Transverse colon (tissue), 4 donors: Measurements from ENCODE around the gene OXCT2. TPM values are rescaled to one million over a fixed set of nuclear protein-coding genes. Genes with fewer than 3 reads are reported as not detected.
"Not testable (repeated sequence)": the region's sequence is repeated elsewhere in the genome, so short reads cannot be mapped to it uniquely, and the experiment has no call there.

Experiments used
- DNase-seq: peaks from one replicate; pipeline ENCODE4 v3.0.0-alpha.2; 2019
- H3K27ac ChIP-seq, 4 donors: fragments of 200-600 bp; sonication (generic); 2 replicates each; pipeline ENCODE4 v1.5.1; 2016 to 2018; ENCODE audit warnings: inconsistent platforms in 4 of 4
- H3K27me3 ChIP-seq: fragments of 200-600 bp; sonication (generic); 2 replicates; pipeline ENCODE4 v1.5.1; 2017; ENCODE audit warnings: inconsistent platforms
- H3K36me3 ChIP-seq, 4 donors: fragments of 200-600 bp; sonication (generic); 2 replicates each; pipeline ENCODE4 v1.5.1; 2017 to 2019; ENCODE audit warnings: inconsistent platforms in 4 of 4
- H3K4me1 ChIP-seq, 4 donors: fragments of 200-600 bp; sonication (generic); 2 replicates each; pipeline ENCODE4 v1.5.1; 2017 to 2020; ENCODE audit warnings: inconsistent platforms in 4 of 4
- H3K4me3 ChIP-seq, 4 donors: fragments of 200-600 bp; sonication (generic); 1 replicate in 1 of 4; 2 replicates in 3 of 4; pipeline versions ENCODE4 v1.5.1 to v1.6.1; 2017 to 2019; ENCODE audit warnings: inconsistent platforms in 4 of 4
- H3K9me3 ChIP-seq, 2 donors: fragments of 200-600 bp; sonication (generic); 2 replicates each; pipeline ENCODE4 v1.5.1; 2017 to 2019; ENCODE audit warnings: inconsistent platforms in 2 of 2
- EP300 ChIP-seq: sonication (generic); formaldehyde crosslinking; IDR thresholded peaks from one replicate; pipeline ENCODE4 v1.6.1; 2017; ENCODE audit warnings: antibody characterized with exemption, low read depth
- POLR2A ChIP-seq: fragments of 450-650 bp; IDR thresholded peaks from one replicate; pipeline ENCODE4 v1.6.1; 2016; ENCODE audit warnings: antibody characterized with exemption, mild to moderate bottlenecking, moderate library complexity
- POLR2AphosphoS5 ChIP-seq, 3 donors: sonication (generic); formaldehyde crosslinking; IDR thresholded peaks; one replicate each; pipeline ENCODE4 v1.6.1; 2016; ENCODE audit warnings: antibody characterized with exemption in 3 of 3
- WGBS, 2 donors: methylation state at CpG; one replicate each; pipeline ENCODE4 v1.1.5; 2018; ENCODE audit warnings: low coverage in 1 of 2; 5-methylcytosine and 5-hydroxymethylcytosine counted together
- in situ Hi-C, 4 donors: fragments of 200-750 bp; cut with MboI; loops; one replicate each; pipeline versions ENCODE4 v1.15.0 to v1.15.1; 2017; ENCODE audit warnings: low sequenced_read_pairs in 3 of 4, low pct_ligation_motif_present in 1 of 4, low pct_unique_long_range_greater_than_20kb in 1 of 4
- intact Hi-C: fragments of 100-400 bp; cut with DNase I; formaldehyde crosslinking; loops from one replicate; pipeline ENCODE4 v1.15.1; 2023; ENCODE audit warnings: low total_unique reads
- total RNA-seq, 4 donors: library from RNA; depleted of rRNA; stranded (reverse); fragments of >200 nt; gene quantifications; one replicate each; pipeline ENCODE4 v1.1.0, GENCODE V29; 2016
- TF ChIP-seq, protein P1 (sequence below), 5 experiments: fragments of 200-600 bp in 3 of 5; fragments of 450-650 bp in 2 of 5; sonication (generic) in 3 of 5; IDR thresholded peaks; 1 replicate in 2 of 5; 2 replicates in 3 of 5; pipeline ENCODE4 v1.5.1; 2016 to 2017; ENCODE audit warnings: antibody characterized with exemption in 5 of 5, inconsistent platforms in 3 of 5, mild to moderate bottlenecking in 2 of 5, moderate library complexity in 1 of 5

Gene OXCT2
- total RNA-seq, 4 donors from 2014 or later, result 0.40 to 10.8 (median 6.2) TPM

DNA sequence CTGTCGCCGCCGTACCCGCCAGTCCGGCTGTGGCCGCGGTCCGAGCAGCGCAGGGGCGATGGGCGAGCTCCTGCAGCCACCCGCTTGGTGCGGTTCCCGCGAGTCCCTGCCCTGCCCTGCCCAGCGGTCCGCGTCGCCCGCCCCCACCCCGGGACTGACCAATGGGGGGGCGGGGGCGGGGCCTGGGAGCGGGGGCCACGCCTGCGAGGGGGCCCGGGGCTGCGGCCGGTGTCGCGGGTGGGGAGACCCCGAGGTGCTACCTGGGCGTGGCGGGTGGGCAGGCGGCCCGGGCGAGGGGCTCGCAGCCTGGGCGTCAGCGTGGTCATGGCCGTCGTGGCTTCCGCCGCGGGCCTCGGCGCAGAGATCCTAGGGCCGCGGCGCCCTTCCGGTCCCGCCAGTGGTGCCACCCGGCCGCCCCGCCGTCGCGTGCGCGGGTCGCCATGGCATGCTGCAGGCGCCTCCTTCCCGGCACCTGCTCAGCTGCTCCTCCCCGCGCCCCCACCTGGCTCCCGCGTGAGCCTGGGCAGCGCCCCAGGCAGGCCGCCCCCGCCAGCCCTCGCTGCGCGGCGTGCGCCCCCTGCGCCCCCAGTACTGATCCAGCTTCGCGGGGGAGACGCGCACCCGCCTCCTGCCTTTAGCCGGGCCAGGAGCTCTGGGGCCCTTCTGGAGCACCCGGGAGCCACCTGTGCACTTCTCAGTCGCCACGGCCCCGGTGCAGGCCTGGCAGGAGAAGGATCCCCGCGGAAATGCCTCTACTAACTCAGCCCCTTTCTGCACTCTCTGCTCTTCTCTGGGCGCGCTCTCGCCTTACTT, 17.8 kb upstream of the OXCT2 start, which contains the start of gene BMP8B:
BMP8B (minus strand) TSS at position 108 of the 813 bp plus-strand sequence. CDS start 380 bp downstream, outside the sequence.
- peak within 1 kb of the TSS; percentile 40 to 68 (median 56) for H3K4me3 ChIP-seq
- peaks cover 0 to 14% (median 6%) of the 10 kb centered on the region in 4 donors for H3K4me1 ChIP-seq
- intact Hi-C loops, result no loop called here
- H3K27ac ChIP-seq, result peak within 1 kb of the TSS; percentile 59 to 82 (median 74)
- 3% methylated on average over 30 of the region's 91 CpGs; no CpG with 5 or more reads in 1 of the 2 donors for WGBS, 2 donors
- H3K9me3 ChIP-seq, result no peaks in the 10 kb centered on the region
- peak; percentile 53 to 82 (median 79) for TF ChIP-seq POLR2AphosphoS5 (IDR thresholded peaks at IDR 0.05)
- TF ChIP-seq EP300, result no peak
- TF ChIP-seq, protein P1, sequence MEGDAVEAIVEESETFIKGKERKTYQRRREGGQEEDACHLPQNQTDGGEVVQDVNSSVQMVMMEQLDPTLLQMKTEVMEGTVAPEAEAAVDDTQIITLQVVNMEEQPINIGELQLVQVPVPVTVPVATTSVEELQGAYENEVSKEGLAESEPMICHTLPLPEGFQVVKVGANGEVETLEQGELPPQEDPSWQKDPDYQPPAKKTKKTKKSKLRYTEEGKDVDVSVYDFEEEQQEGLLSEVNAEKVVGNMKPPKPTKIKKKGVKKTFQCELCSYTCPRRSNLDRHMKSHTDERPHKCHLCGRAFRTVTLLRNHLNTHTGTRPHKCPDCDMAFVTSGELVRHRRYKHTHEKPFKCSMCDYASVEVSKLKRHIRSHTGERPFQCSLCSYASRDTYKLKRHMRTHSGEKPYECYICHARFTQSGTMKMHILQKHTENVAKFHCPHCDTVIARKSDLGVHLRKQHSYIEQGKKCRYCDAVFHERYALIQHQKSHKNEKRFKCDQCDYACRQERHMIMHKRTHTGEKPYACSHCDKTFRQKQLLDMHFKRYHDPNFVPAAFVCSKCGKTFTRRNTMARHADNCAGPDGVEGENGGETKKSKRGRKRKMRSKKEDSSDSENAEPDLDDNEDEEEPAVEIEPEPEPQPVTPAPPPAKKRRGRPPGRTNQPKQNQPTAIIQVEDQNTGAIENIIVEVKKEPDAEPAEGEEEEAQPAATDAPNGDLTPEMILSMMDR (IDR thresholded peaks at IDR 0.05), result no peak
- TF ChIP-seq POLR2A, result peak; percentile 53
- in situ Hi-C loops, result loop anchor here in 1 of 4 donors (10.0 kb wide), 1 partner anchor 294 kb away; the partner anchor contains the start of gene BMP8A
- peaks cover 29% of the 10 kb centered on the region for H3K27me3 ChIP-seq
- DNase-seq, result peak; percentile 82
- no peaks in the 10 kb centered on the region for H3K36me3 ChIP-seq

DNA sequence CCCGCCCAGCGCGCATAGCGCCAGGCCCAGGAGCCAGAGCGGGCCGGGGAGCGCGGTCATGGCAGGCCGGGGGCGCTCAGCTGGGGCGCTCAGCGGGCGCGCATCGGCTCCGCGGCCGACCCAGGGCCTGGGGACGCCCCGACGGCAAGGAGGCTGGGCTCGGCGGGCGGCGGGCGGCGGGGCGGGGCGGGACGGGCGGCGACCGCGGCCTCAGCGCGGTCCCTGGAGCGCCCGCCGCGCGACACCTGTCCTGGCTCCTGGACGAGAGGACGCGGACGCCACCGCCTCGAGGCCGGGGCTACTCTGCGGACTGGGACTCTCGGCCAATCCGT, 17.2 kb upstream of the OXCT2 start:
- Histone ChIP-seq H3K9me3 (no peaks in the 10 kb centered on the region), H3K27me3 (peaks cover 29% of the 10 kb centered on the region), H3K4me1 (peaks cover 0 to 14% (median 6%) of the 10 kb centered on the region in 4 donors), H3K27ac (peak overlapping the region; percentile 59 to 82 (median 74)), H3K4me3 (peak overlapping the region; percentile 40 to 68 (median 56)), H3K36me3 (no peaks in the 10 kb centered on the region)
- WGBS, 2 donors, result 0% methylated on average over 27 of the region's 51 CpGs; no CpG with 5 or more reads in 1 of the 2 donors
- intact Hi-C loops, result no loop called here
- in situ Hi-C loops, result loop anchor here in 1 of 4 donors (10.0 kb wide), 1 partner anchor 294 kb away; the partner anchor contains the start of gene BMP8A
- TF ChIP-seq EP300, result no peak
- no peak for TF ChIP-seq POLR2AphosphoS5 (IDR thresholded peaks at IDR 0.05)
- TF ChIP-seq, protein P1 (IDR thresholded peaks at IDR 0.05), result no peak
- no peak for TF ChIP-seq POLR2A
- no peak for DNase-seq

DNA sequence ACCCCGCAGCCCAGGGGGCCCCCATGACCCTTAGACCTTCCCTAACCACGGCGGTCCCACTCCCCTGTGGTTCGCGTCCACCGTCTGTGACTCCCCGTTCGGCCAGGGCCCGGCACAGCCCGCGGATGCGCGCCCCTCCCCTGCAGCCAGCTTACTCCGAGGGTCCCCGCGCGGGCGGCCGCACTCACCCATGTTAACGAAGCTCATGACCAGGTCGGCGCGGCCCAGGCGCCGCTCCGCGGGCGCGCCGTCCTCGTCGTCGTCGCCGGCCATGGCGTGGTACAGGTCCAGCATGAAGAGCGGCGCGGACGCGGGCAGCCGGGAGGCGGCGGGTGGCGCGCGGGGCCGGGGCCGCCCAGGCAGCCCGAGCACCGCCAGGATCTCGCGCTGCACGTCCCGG, 16.8 kb upstream of the OXCT2 start:
- H3K36me3 ChIP-seq, intact Hi-C loops, H3K9me3 ChIP-seq, H3K27ac ChIP-seq, DNase-seq: not testable (repeated sequence)
- Histone ChIP-seq H3K4me3 (peak overlapping the region in 3 of 4 donors; percentile 55 to 68 (median 58)), H3K27me3 (peaks cover 29% of the 10 kb centered on the region), H3K4me1 (peaks cover 0 to 14% (median 6%) of the 10 kb centered on the region in 4 donors)
- 24% methylated on average over 3 of the region's 55 CpGs; no CpG with 5 or more reads in 1 of the 2 donors for WGBS, 2 donors
- in situ Hi-C loops, result loop anchor here in 1 of 4 donors (10.0 kb wide), 1 partner anchor 293 kb away; the partner anchor contains the start of gene BMP8A

DNA sequence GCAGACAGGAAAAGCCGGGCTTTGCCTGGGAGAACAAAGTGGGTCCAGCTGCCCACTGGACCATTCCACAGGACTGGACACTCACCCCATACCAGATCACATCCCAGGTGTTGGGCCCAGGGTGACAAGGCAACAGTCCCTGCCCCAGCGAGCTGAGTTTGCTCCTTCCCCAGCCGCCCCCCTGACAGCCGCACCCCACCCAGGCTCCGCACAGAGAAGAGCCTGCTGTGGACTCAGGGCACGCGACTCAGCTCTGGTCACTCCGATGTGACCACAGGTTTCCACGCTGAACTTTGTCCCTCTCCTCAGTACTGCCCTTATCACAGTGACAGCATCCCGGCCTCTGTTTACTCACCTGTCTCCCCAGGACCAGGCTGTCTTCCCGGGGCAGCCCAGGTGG, 16.3 kb upstream of the OXCT2 start:
- in situ Hi-C loops (loop anchor here in 1 of 4 donors (10.0 kb wide), 1 partner anchor 293 kb away; the partner anchor contains the start of gene BMP8A), intact Hi-C loops (no loop called here)
- WGBS, 2 donors, result 46% methylated on average over 11 of the region's 11 CpGs; no CpG with 5 or more reads in 1 of the 2 donors
- H3K36me3 ChIP-seq, result no peaks in the 10 kb centered on the region
- H3K4me3 ChIP-seq, result peak overlapping the region in 1 of 4 donors; percentile 58
- no peaks in the 10 kb centered on the region for H3K9me3 ChIP-seq
- peaks cover 29% of the 10 kb centered on the region for H3K27me3 ChIP-seq
- TF ChIP-seq EP300 (no peak), POLR2A (no peak), POLR2AphosphoS5 (IDR thresholded peaks at IDR 0.05) (no peak)
- TF ChIP-seq, protein P1 (IDR thresholded peaks at IDR 0.05), result no peak
- DNase-seq, result peak; percentile 34
- H3K4me1 ChIP-seq, result peaks cover 0 to 14% (median 6%) of the 10 kb centered on the region in 4 donors
- no peak overlapping the region for H3K27ac ChIP-seq

DNA sequence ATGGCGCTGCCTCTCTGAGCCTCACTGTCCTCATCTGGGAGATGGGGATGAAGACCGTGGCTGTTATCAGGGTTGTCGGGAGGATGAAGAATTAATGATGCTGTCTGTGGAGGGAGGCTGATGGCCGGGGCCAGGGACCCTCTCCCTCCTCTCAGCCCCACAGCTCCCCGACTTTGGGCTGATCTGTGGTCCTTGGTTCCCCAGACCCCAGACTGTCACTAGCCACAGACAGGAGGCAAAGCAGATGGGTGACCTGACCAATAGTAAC, 15.9 kb upstream of the OXCT2 start:
- H3K27ac ChIP-seq, DNase-seq, intact Hi-C loops, H3K9me3 ChIP-seq, H3K36me3 ChIP-seq: not testable (repeated sequence)
- Histone ChIP-seq H3K27me3 (peaks cover 29% of the 10 kb centered on the region), H3K4me1 (peaks cover 0 to 14% (median 6%) of the 10 kb centered on the region in 4 donors), H3K4me3 (peak overlapping the region in 1 of 4 donors; percentile 58)
- in situ Hi-C loops, result loop anchor here in 1 of 4 donors (10.0 kb wide), 1 partner anchor 292 kb away; the partner anchor contains the start of gene BMP8A
- 93% methylated on average over 3 of the region's 5 CpGs; no CpG with 5 or more reads in 1 of the 2 donors for WGBS, 2 donors

DNA sequence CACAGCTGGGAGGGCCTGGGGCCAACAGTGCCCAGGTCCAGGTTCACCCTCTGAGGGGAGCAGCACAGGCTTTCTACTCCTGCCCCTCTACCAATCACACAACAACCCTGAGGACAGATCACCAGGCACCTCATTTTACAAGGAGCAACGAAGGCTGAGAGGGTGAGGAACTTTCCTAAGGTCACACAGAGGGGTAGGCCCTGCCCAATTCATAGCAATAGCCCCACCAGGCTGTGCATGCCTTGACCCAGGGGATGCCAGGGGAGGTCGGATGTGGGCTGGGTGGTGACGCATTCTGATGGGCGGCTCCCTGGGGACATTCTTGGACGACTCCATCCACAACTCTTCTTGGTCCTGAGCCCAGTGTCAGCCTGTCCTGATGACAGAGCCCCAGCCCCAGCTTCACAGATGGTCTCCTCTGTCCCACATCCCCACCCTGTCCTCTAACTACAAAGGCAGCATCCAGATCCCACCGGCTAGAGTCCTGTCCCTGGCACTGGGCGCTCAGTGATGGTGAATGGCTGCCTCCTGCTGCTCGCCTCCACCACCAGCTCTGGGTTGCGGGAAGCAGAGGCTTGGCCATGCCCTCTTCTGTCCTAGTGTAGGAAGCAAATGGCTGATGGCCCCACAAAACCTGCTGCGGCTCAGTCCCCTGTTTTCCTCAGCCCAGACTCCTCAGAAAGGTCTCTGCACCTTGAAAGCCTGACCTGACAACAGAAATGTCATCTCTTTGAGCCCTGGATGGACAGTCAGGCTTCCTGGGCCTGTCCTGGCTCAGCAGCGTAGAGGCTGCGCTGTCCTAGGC, 15.4 kb upstream of the OXCT2 start:
- H3K4me1 ChIP-seq, result peaks cover 0 to 14% (median 6%) of the 10 kb centered on the region in 4 donors
- H3K4me3 ChIP-seq, intact Hi-C loops, DNase-seq, H3K9me3 ChIP-seq, H3K36me3 ChIP-seq: not testable (repeated sequence)
- WGBS, 2 donors, result 90% methylated on average over 8 of the region's 12 CpGs; no CpG with 5 or more reads in 1 of the 2 donors
- in situ Hi-C loops, result loop anchor here in 1 of 4 donors (10.0 kb wide), 1 partner anchor 292 kb away; the partner anchor contains the start of gene BMP8A
- H3K27ac ChIP-seq, result peak overlapping the region in 1 of 4 donors; percentile 25
- peaks cover 29% of the 10 kb centered on the region for H3K27me3 ChIP-seq
